ENCODE results near the gene DPEP1.
"Not testable (repeated sequence)": the region's sequence is repeated elsewhere in the genome, so short reads cannot be mapped to it uniquely, and the experiment has no call there.

DPEP1 gene

GRCh38 chr16:89567656-89568594 is 45.5 kb upstream of the DPEP1 start:
- TF ChIP-seq MAX (IDR thresholded peaks at IDR 0.05; ENCODE audit: low read depth, low read length), result no peak
- TF ChIP-seq MYC (IDR thresholded peaks at IDR 0.05; ENCODE audit: low read depth, low read length), result no peak
- TF ChIP-seq, protein P1, sequence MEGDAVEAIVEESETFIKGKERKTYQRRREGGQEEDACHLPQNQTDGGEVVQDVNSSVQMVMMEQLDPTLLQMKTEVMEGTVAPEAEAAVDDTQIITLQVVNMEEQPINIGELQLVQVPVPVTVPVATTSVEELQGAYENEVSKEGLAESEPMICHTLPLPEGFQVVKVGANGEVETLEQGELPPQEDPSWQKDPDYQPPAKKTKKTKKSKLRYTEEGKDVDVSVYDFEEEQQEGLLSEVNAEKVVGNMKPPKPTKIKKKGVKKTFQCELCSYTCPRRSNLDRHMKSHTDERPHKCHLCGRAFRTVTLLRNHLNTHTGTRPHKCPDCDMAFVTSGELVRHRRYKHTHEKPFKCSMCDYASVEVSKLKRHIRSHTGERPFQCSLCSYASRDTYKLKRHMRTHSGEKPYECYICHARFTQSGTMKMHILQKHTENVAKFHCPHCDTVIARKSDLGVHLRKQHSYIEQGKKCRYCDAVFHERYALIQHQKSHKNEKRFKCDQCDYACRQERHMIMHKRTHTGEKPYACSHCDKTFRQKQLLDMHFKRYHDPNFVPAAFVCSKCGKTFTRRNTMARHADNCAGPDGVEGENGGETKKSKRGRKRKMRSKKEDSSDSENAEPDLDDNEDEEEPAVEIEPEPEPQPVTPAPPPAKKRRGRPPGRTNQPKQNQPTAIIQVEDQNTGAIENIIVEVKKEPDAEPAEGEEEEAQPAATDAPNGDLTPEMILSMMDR (IDR thresholded peaks at IDR 0.05; ENCODE audit: low read depth, low read length), result no peak
- TF ChIP-seq POLR2A (IDR thresholded peaks at IDR 0.05; ENCODE audit: extremely low read depth, insufficient read length), result no peak
- H3K4me3 ChIP-seq (ENCODE audit: low read depth, low read length), result no peak overlapping the region
- no peak for DNase-seq (ENCODE audit: low read depth)

DNA sequence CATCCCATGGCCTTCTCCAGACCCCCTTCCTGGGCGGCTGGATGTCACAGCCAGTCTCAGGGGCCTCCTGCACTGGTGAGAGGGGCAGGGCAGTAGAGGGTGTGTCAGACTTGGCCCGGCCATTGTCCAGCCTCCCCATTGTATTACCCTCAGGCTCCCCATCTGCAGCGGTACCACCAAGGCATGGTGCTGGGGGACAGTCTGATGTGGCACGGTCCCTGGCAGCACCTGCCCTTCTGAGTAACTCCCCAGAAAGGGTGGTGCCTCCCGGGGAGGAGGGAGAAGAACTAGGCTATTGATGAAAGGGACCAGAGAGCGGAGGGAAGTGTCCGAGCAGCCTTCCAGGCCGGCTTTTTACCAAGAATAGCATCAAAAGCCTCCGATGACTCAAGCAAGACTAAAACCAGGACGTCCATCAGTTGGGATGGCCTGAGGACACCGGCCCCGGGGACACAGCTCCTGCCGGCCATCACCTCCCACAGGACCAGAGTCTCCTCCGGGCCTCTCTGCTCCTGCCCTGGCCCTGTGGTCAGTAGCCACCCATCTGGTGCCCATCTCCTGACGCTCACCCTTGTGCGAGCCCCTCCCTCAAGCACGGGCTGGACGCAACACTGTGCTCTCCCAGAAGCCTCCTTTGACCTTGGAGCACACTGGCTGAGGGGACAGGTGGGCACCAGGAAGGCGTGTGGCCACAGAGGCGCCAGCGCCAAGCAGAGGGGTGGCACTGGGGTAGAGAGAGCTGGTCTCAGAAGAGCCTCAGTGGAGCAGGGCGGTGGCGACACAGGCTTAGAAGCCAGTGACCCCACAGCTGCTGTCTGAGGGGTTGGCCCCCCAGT is 43.7 kb upstream of the DPEP1 start:
- H3K4me3 ChIP-seq (ENCODE audit: low read depth, low read length), result no peak overlapping the region
- TF ChIP-seq MYC (IDR thresholded peaks at IDR 0.05; ENCODE audit: low read depth, low read length) (no peak), MAX (IDR thresholded peaks at IDR 0.05; ENCODE audit: low read depth, low read length) (no peak), POLR2A (IDR thresholded peaks at IDR 0.05; ENCODE audit: extremely low read depth, insufficient read length) (no peak)
- TF ChIP-seq, protein P1 (IDR thresholded peaks at IDR 0.05; ENCODE audit: low read depth, low read length), result no peak
- DNase-seq (ENCODE audit: low read depth), result no peak

DNA sequence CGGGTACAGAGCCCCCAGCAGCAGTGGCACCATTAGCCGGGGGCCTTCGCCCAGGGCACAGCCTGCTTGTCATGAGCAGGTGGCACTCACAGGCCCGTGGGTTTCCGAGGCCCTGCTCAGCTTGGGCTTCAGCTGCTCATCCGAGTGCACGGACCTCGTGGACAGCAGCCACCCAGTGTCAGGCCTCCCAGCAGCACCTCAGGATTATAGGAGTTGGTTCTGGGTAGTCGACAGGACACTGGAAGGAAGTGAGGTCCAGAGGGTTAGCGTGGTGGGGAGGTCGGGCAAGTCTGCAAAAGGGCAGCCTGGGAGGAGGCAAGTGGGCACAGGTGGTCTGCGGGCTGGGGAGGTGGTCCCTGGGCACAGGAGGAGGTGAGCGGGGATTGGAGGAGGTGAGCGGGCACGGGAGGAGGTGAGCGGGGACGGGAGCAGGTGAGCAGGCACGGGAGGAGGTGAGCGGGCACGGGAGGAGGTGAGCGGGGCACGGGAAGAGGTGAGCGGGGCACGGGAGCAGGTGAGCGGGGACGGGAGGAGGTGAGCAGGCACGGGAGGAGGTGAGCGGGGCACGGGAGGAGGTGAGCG is 43.0 kb upstream of the DPEP1 start:
- TF ChIP-seq MAX (IDR thresholded peaks at IDR 0.05; ENCODE audit: low read depth, low read length), result no peak
- TF ChIP-seq, protein P1 (IDR thresholded peaks at IDR 0.05; ENCODE audit: low read depth, low read length), result no peak
- TF ChIP-seq POLR2A (IDR thresholded peaks at IDR 0.05; ENCODE audit: extremely low read depth, insufficient read length), result no peak
- no peak for TF ChIP-seq MYC (IDR thresholded peaks at IDR 0.05; ENCODE audit: low read depth, low read length)
- no peak for DNase-seq (ENCODE audit: low read depth)
- H3K4me3 ChIP-seq (ENCODE audit: low read depth, low read length), result no peak overlapping the region

GRCh38 chr16:89570983-89571598 is 42.4 kb upstream of the DPEP1 start:
- not testable (repeated sequence) for H3K4me3 ChIP-seq (ENCODE audit: low read depth, low read length); DNase-seq (ENCODE audit: low read depth)

- TF ChIP-seq MYC (IDR thresholded peaks at IDR 0.05; ENCODE audit: low read depth, low read length) (no peak), MAX (IDR thresholded peaks at IDR 0.05; ENCODE audit: low read depth, low read length) (no peak), POLR2A (IDR thresholded peaks at IDR 0.05; ENCODE audit: extremely low read depth, insufficient read length) (no peak)
- TF ChIP-seq, protein P1 (IDR thresholded peaks at IDR 0.05; ENCODE audit: low read depth, low read length), result no peak
- DNase-seq (ENCODE audit: low read depth), result no peak
- no peak overlapping the region for H3K4me3 ChIP-seq (ENCODE audit: low read depth, low read length)
Observed at GRCh38 chr16:89571636-89572035, 41.8 kb upstream of the DPEP1 start.
